Measurements from ENCODE around the gene FAM50A. TPM values are rescaled to one million over a fixed set of nuclear protein-coding genes. Genes with fewer than 3 reads are reported as not detected.

FAM50A gene
- total and polyA plus RNA-seq, 2 of the 4 experiments (the other 2 are of a cell fraction) = 46.4 to 119 TPM

DNA sequence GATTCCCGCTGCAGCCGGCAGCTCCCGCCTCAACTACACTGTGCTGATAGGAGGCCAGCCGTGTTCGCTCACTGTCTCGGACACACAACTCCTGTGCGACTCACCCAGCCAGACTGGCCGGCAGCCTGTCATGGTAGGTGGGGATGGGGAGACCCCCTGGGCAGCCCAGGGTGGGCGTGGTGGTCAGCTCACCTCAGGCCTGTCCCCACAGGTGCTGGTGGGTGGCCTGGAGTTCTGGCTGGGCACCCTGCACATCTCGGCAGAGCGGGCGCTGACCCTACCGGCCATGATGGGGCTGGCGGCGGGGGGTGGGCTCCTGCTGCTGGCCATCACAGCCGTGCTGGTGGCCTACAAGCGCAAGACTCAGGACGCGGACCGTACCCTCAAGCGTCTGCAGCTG, 23.6 kb downstream of the FAM50A start:
- no peaks in the 10 kb centered on the region for H3K27me3 ChIP-seq (ENCODE audit: control insufficient read depth, insufficient read depth, low read length)
- peaks cover 1% of the 10 kb centered on the region; the same call in 1 of the 2 replicates for H3K9me3 ChIP-seq (ENCODE audit: control insufficient read depth, insufficient read depth, low read length)
- DNase-seq (no peak), ATAC-seq (ENCODE audit: low read depth) (no peak)
- H2AK9ac ChIP-seq (replicated peaks; ENCODE audit: low read depth, low read length, poor library complexity) = no peak overlapping the region
- no peak overlapping the region for H3K9ac ChIP-seq (ENCODE audit: low read depth, low read length)
- H2BK120ac ChIP-seq (ENCODE audit: low read depth, low read length) = no peak overlapping the region
- POLR2A ChIA-PET (ENCODE audit: unreplicated experiment) = no interaction called here
- TSS peak; percentile 36 for BruUV-seq (replicated peaks)
- H3K4me2 ChIP-seq (ENCODE audit: low read depth, low read length) = no peak overlapping the region
- no peak overlapping the region for H2BK20ac ChIP-seq (ENCODE audit: low read depth, low read length)
- no peak overlapping the region for H3K4me3 ChIP-seq (ENCODE audit: insufficient read depth, low read depth, low read length)
- peaks cover 82% of the 10 kb centered on the region for H3K36me3 ChIP-seq (ENCODE audit: control insufficient read depth, insufficient read depth, low read length)
- H3K23ac ChIP-seq (ENCODE audit: low read depth, low read length) = no peak overlapping the region
- no peak overlapping the region for H2AFZ ChIP-seq (replicated peaks; ENCODE audit: low read length, poor library complexity)
- H4K8ac ChIP-seq (ENCODE audit: low read depth in 2 of 2, low read length in 2 of 2) = no peak overlapping the region
- H2BK15ac ChIP-seq (ENCODE audit: low read depth, low read length) = no peak overlapping the region
- no peak overlapping the region for H3K14ac ChIP-seq (replicated peaks; ENCODE audit: low read depth, low read length)
- H3K4ac ChIP-seq (ENCODE audit: low read depth, low read length) = no peak overlapping the region
- no peak overlapping the region for H3K18ac ChIP-seq (ENCODE audit: low read depth, low read length)
- no peak overlapping the region for H2BK5ac ChIP-seq (ENCODE audit: low read depth, low read length, poor library complexity, severe bottlenecking)
- TF ChIP-seq RCOR1 (IDR thresholded peaks at IDR 0.05; ENCODE audit: insufficient replicate concordance, low read length) = no peak
- no peak for TF ChIP-seq BHLHE40 (IDR thresholded peaks at IDR 0.05; ENCODE audit: low read depth, low read length)
- no peak for TF ChIP-seq NFE2L2 (IDR thresholded peaks at IDR 0.05; ENCODE audit: low read depth, low read length)
- no peak for TF ChIP-seq MAFK (IDR thresholded peaks at IDR 0.05; ENCODE audit: low read depth, low read length)
- TF ChIP-seq RAD21 (IDR thresholded peaks at IDR 0.05; ENCODE audit: low read length) = no peak
- TF ChIP-seq, protein P1, sequence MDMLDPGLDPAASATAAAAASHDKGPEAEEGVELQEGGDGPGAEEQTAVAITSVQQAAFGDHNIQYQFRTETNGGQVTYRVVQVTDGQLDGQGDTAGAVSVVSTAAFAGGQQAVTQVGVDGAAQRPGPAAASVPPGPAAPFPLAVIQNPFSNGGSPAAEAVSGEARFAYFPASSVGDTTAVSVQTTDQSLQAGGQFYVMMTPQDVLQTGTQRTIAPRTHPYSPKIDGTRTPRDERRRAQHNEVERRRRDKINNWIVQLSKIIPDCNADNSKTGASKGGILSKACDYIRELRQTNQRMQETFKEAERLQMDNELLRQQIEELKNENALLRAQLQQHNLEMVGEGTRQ (IDR thresholded peaks at IDR 0.05; ENCODE audit: low read depth, low read length) = no peak
- TF ChIP-seq CEBPB (IDR thresholded peaks at IDR 0.05; ENCODE audit: low read depth, low read length) = no peak
- TF ChIP-seq, protein P2, sequence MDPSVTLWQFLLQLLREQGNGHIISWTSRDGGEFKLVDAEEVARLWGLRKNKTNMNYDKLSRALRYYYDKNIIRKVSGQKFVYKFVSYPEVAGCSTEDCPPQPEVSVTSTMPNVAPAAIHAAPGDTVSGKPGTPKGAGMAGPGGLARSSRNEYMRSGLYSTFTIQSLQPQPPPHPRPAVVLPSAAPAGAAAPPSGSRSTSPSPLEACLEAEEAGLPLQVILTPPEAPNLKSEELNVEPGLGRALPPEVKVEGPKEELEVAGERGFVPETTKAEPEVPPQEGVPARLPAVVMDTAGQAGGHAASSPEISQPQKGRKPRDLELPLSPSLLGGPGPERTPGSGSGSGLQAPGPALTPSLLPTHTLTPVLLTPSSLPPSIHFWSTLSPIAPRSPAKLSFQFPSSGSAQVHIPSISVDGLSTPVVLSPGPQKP (IDR thresholded peaks at IDR 0.05; ENCODE audit: borderline replicate concordance, low read depth, low read length) = no peak
- no peak for TF ChIP-seq CHD1 (IDR thresholded peaks at IDR 0.05; ENCODE audit: low read depth, low read length)
- no peak for TF ChIP-seq RFX5 (IDR thresholded peaks at IDR 0.05; ENCODE audit: low read depth, low read length)
- TF ChIP-seq SMC3 (IDR thresholded peaks at IDR 0.05; ENCODE audit: low read depth, low read length) = no peak
- TF ChIP-seq, protein P3, sequence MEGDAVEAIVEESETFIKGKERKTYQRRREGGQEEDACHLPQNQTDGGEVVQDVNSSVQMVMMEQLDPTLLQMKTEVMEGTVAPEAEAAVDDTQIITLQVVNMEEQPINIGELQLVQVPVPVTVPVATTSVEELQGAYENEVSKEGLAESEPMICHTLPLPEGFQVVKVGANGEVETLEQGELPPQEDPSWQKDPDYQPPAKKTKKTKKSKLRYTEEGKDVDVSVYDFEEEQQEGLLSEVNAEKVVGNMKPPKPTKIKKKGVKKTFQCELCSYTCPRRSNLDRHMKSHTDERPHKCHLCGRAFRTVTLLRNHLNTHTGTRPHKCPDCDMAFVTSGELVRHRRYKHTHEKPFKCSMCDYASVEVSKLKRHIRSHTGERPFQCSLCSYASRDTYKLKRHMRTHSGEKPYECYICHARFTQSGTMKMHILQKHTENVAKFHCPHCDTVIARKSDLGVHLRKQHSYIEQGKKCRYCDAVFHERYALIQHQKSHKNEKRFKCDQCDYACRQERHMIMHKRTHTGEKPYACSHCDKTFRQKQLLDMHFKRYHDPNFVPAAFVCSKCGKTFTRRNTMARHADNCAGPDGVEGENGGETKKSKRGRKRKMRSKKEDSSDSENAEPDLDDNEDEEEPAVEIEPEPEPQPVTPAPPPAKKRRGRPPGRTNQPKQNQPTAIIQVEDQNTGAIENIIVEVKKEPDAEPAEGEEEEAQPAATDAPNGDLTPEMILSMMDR (conservative IDR thresholded peaks at IDR 0.05; ENCODE audit: low read depth, low read length) = no peak
- no peak for TF ChIP-seq MXI1 (IDR thresholded peaks at IDR 0.05; ENCODE audit: borderline replicate concordance, low read depth, low read length)
- no peak for TF ChIP-seq MAZ (IDR thresholded peaks at IDR 0.05; ENCODE audit: borderline replicate concordance, low read depth, low read length)
- no peak for TF ChIP-seq POLR2A (IDR thresholded peaks at IDR 0.05; ENCODE audit: low read depth, low read length)
- no peak for TF ChIP-seq FOS (IDR thresholded peaks at IDR 0.05; ENCODE audit: low read depth, low read length)
- peaks cover 7% of the 10 kb centered on the region; the same call in 1 of the 2 replicates for H4K20me1 ChIP-seq (ENCODE audit: insufficient read depth, low read length)
- no peak overlapping the region for H4K91ac ChIP-seq (ENCODE audit: insufficient read depth, low read depth, low read length)
- no peaks in the 10 kb centered on the region for H3K9me1 ChIP-seq (ENCODE audit: insufficient read depth, low read length)
- H3K27ac ChIP-seq (ENCODE audit: insufficient read depth, low read length) = no peak overlapping the region
- dilution Hi-C loops (cut with HindIII; ENCODE audit: low sequenced_read_pairs, unreplicated experiment) (no loop called here), intact Hi-C loops (cut with micrococcal nuclease) (no loop called here), in situ Hi-C loops (cut with MboI; ENCODE audit: low sequenced_read_pairs) (no loop called here)
- H2AK5ac ChIP-seq (ENCODE audit: low read depth, low read length) = no peak overlapping the region
- CTCF ChIA-PET = no interaction called here
- H3K4me1 ChIP-seq (ENCODE audit: control insufficient read depth, insufficient read depth, low read length) = no peaks in the 10 kb centered on the region
- WGBS, 2 experiments (ENCODE audit: extremely low coverage in 2 of 2, insufficient read length in 1 of 2) = 97% methylated on average over 10 of the region's 21 CpGs; no CpG with 5 or more reads in 1 of the 2 experiments
- H3K79me1 ChIP-seq (ENCODE audit: low read depth in 1 of 2, low read length in 2 of 2) = peaks cover 0 to 7% of the 10 kb centered on the region in 2 experiments; a peak in 2 of 4 replicates
- H3K56ac ChIP-seq (ENCODE audit: extremely low read depth, insufficient read depth, low read length) = no peak overlapping the region
- no peak overlapping the region for H4K5ac ChIP-seq (ENCODE audit: low read depth, low read length)
